Measurements from ENCODE around the gene KCNK1. TPM values are rescaled to one million over a fixed set of nuclear protein-coding genes. Genes with fewer than 3 reads are reported as not detected.
A peak's percentile ranks its signal among the peaks of the same experiment; 100 is the strongest.

KCNK1 gene
- total and polyA plus RNA-seq, 3 experiments from 2014 or later, result 1.1 to 1.4 TPM; not detected in 1

DNA sequence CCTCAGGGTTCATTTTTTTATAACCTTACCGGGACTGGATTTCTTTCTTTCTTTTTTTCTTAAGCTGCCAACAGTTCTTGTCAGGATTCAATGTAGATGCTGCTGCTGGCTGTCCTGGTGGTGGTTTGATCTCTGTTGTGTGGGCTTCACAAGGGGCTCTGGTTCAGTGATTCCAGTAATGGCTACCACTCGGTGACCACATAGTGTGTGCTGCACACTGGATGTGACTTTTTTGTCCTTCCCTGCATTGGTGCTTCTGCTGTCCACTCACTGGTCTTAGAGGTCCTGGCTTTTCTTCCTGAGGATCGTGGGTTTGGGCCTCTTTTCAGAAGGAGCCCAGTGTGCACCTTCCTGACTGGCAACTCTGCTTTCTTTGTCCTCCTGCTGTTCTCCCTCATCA lies 18.5 kb downstream of the KCNK1 start:
- ChIA-PET POLR2A (no interaction called here), CTCF (no interaction called here)
- Mint-ChIP-seq H3K4me1 (no peaks in the 10 kb centered on the region), H3K27ac (no peak overlapping the region), H3K4me3 (no peak overlapping the region), H3K27me3 (peaks cover 0 to 22% of the 10 kb centered on the region in 2 donors), H3K36me3 (peaks cover 0 to 2% (median 0%) of the 10 kb centered on the region in 3 donors), H3K9me3 (peaks cover 0 to 5% (median 3%) of the 10 kb centered on the region in 5 donors)
- no peak overlapping the region for H3K4me3 ChIP-seq (ENCODE audit: low read length)
- no peaks in the 10 kb centered on the region for H3K36me3 ChIP-seq (ENCODE audit: insufficient read depth, low read length)
- no peaks in the 10 kb centered on the region for H3K9me3 ChIP-seq (ENCODE audit: low read length)
- no peak for DNase-seq
- H3K4me1 ChIP-seq (ENCODE audit: insufficient read depth, low read length), result no peaks in the 10 kb centered on the region
- no peaks in the 10 kb centered on the region for H3K27me3 ChIP-seq (ENCODE audit: insufficient read depth, low read length, poor library complexity, severe bottlenecking)
- H3K27ac ChIP-seq (ENCODE audit: low read depth, low read length), result no peak overlapping the region

DNA sequence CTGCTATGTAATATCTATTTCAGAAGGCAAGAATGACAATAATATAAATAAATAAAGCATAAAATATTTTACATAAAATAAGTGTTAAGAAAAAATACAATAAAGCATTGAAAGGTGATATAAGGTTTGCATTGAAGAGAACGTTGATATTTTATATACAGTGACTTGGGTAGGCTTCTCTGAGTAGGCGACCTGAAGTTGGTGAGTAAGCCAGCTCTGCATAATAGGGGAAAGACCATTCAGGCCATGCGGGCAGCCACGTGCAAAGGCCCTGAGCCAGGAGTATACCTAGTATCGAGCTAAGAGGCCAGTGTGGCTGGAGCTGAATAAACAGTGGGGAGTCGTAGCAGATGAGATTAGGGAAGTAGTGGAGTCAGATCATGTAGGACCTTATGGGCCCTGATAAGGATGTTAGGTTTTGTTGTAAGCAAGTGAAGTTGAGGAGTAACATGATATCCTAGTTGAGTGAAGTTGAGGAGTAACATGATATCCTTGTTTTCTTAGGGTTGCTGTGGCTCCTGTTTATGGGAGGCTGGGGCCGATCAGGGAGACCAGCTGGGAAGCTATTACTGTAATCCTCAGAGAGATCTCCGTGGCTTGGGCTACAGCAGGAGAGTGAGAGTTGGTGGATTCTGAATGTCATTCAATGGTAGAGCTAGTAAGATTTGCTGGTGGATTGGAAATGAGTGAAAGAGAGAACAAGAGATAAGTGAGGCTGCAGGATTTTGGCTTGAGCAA lies 22.0 kb downstream of the KCNK1 start:
- Histone ChIP-seq H3K4me3 (ENCODE audit: low read length) (no peak overlapping the region), H3K27me3 (ENCODE audit: insufficient read depth, low read length, poor library complexity, severe bottlenecking) (no peaks in the 10 kb centered on the region), H3K4me1 (ENCODE audit: insufficient read depth, low read length) (no peaks in the 10 kb centered on the region), H3K36me3 (ENCODE audit: insufficient read depth, low read length) (no peaks in the 10 kb centered on the region), H3K27ac (ENCODE audit: low read depth, low read length) (peak overlapping the region; percentile 72), H3K9me3 (ENCODE audit: low read length) (no peaks in the 10 kb centered on the region)
- Mint-ChIP-seq H3K4me1 (no peaks in the 10 kb centered on the region), H3K27me3 (peaks cover 6 to 22% of the 10 kb centered on the region in 2 donors), H3K9me3 (peaks cover 0 to 6% (median 3%) of the 10 kb centered on the region in 5 donors), H3K4me3 (no peak overlapping the region), H3K36me3 (peaks cover 0 to 2% (median 0%) of the 10 kb centered on the region in 3 donors), H3K27ac (no peak overlapping the region)
- POLR2A ChIA-PET, result no interaction called here
- CTCF ChIA-PET, result no interaction called here
- DNase-seq, result no peak

DNA sequence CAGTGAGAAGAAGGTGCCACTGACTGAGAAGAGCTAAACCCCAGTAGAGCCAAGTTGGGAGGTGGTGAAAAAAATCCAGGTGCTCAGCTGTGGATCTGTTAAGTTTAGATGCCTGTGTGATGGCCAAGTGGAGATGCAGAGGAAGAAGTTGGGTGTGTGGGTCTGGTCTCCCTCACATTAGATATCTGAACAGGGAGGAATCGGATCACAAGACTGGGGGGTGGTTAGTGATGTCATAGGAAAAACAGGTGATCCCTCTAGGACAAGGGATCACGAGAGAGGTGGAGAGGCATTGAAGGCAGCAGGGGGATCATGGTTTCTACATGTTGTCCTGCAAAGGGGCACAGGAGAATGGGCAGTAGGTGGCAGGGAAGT lies 22.6 kb downstream of the KCNK1 start:
- peaks cover 0 to 6% (median 3%) of the 10 kb centered on the region in 5 donors for H3K9me3 Mint-ChIP-seq
- CTCF ChIA-PET, result no interaction called here
- no peaks in the 10 kb centered on the region for H3K4me1 Mint-ChIP-seq

DNA sequence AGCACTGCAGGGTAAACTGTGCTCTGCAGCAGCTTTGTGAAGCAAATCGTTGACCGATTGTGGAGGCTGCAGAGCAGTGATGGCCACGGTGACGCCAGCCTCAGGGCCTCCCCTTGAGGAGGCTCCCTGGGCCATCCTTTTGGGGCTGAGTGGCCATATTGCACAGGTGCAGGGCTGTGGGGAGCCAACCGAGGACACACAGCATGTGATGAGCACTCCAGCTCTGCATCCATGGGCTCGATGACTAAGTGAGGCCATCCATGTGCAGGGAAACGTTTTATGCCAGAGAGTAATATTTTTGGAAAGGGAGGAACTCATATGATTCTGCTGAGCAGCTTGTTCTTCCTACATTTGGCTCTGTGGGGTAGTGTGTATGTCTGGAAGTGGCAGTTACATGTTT lies 24.6 kb downstream of the KCNK1 start:
- Histone ChIP-seq H3K27ac (ENCODE audit: low read depth, low read length) (no peak overlapping the region), H3K4me1 (ENCODE audit: insufficient read depth, low read length) (no peaks in the 10 kb centered on the region), H3K36me3 (ENCODE audit: insufficient read depth, low read length) (no peaks in the 10 kb centered on the region), H3K4me3 (ENCODE audit: low read length) (no peak overlapping the region), H3K9me3 (ENCODE audit: low read length) (no peaks in the 10 kb centered on the region), H3K27me3 (ENCODE audit: insufficient read depth, low read length, poor library complexity, severe bottlenecking) (no peaks in the 10 kb centered on the region)
- Mint-ChIP-seq H3K4me1 (no peaks in the 10 kb centered on the region), H3K4me3 (no peak overlapping the region), H3K9me3 (peaks cover 0 to 6% (median 3%) of the 10 kb centered on the region in 5 donors), H3K27ac (no peak overlapping the region), H3K36me3 (peaks cover 0 to 2% (median 0%) of the 10 kb centered on the region in 3 donors), H3K27me3 (peaks cover 6 to 26% of the 10 kb centered on the region in 2 donors)
- no peak for DNase-seq
- CTCF ChIA-PET, result no interaction called here
- POLR2A ChIA-PET, result no interaction called here

More for the DNA sequence above, 22.6 kb downstream of the KCNK1 start:
- Histone ChIP-seq H3K9me3 (ENCODE audit: low read length) (no peaks in the 10 kb centered on the region), H3K36me3 (ENCODE audit: insufficient read depth, low read length) (no peaks in the 10 kb centered on the region), H3K4me3 (ENCODE audit: low read length) (no peak overlapping the region), H3K4me1 (ENCODE audit: insufficient read depth, low read length) (no peaks in the 10 kb centered on the region), H3K27me3 (ENCODE audit: insufficient read depth, low read length, poor library complexity, severe bottlenecking) (no peaks in the 10 kb centered on the region), H3K27ac (ENCODE audit: low read depth, low read length) (peak overlapping the region; percentile 72)
- H3K4me3 Mint-ChIP-seq, result no peak overlapping the region
- H3K27me3 Mint-ChIP-seq, result peaks cover 6 to 22% of the 10 kb centered on the region in 2 donors
- peaks cover 0 to 2% (median 0%) of the 10 kb centered on the region in 3 donors for H3K36me3 Mint-ChIP-seq
- POLR2A ChIA-PET, result no interaction called here
- no peak overlapping the region for H3K27ac Mint-ChIP-seq
- DNase-seq, result no peak

DNA sequence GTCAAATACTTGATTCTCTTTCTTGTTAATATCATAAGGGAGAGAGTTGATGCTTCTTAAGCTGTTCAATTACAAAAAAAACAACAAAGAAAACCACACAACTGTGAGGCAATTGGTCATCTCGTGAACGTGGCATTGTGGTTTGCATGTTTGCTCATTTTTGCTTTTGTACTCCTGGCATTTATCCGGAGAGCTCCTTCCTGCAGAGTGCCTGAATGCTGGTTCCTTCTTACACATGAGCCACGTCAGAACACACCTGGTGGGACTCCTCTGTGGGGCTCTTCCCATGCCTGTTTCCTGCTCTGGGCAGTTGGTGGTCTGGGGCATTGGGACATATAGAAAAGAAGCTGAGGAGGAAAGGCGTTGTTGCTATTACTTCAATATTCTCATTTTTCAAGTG lies 25.7 kb downstream of the KCNK1 start:
- Histone ChIP-seq H3K36me3 (ENCODE audit: insufficient read depth, low read length) (no peaks in the 10 kb centered on the region), H3K27me3 (ENCODE audit: insufficient read depth, low read length, poor library complexity, severe bottlenecking) (no peaks in the 10 kb centered on the region), H3K27ac (ENCODE audit: low read depth, low read length) (no peak overlapping the region), H3K4me3 (ENCODE audit: low read length) (no peak overlapping the region), H3K9me3 (ENCODE audit: low read length) (no peaks in the 10 kb centered on the region), H3K4me1 (ENCODE audit: insufficient read depth, low read length) (no peaks in the 10 kb centered on the region)
- CTCF ChIA-PET, result no interaction called here
- no peak overlapping the region for H3K27ac Mint-ChIP-seq
- H3K36me3 Mint-ChIP-seq, result peaks cover 0 to 2% (median 0%) of the 10 kb centered on the region in 3 donors
- no peak for DNase-seq
- peaks cover 0 to 6% (median 3%) of the 10 kb centered on the region in 5 donors for H3K9me3 Mint-ChIP-seq
- no peaks in the 10 kb centered on the region for H3K4me1 Mint-ChIP-seq
- H3K4me3 Mint-ChIP-seq, result no peak overlapping the region
- POLR2A ChIA-PET, result no interaction called here
- peaks cover 6 to 23% of the 10 kb centered on the region in 2 donors for H3K27me3 Mint-ChIP-seq

DNA sequence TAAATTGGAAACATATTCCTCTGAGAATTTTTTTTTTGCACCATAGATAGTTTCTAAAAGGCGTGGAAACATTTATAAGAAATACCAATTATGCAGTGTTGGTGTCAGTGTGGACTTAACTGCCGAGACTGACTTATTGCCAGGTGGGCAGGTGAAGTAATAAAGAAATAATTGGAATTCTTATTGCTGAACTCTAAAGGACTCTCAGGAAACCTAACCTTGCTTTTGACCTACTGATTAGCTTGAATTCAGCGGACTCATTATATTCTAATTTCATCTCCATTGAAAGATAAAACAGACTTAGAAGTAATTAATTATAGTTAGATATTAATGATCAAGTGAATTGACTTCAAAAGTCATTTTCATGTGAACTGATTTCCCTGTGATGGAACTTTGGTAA lies 26.3 kb downstream of the KCNK1 start:
- Histone ChIP-seq H3K36me3 (ENCODE audit: insufficient read depth, low read length) (no peaks in the 10 kb centered on the region), H3K4me3 (ENCODE audit: low read length) (no peak overlapping the region), H3K9me3 (ENCODE audit: low read length) (no peaks in the 10 kb centered on the region), H3K27ac (ENCODE audit: low read depth, low read length) (no peak overlapping the region), H3K27me3 (ENCODE audit: insufficient read depth, low read length, poor library complexity, severe bottlenecking) (no peaks in the 10 kb centered on the region), H3K4me1 (ENCODE audit: insufficient read depth, low read length) (no peaks in the 10 kb centered on the region)
- CTCF ChIA-PET, result no interaction called here
- no peak for DNase-seq
- H3K36me3 Mint-ChIP-seq, result peaks cover 0 to 2% (median 0%) of the 10 kb centered on the region in 3 donors
- H3K27me3 Mint-ChIP-seq, result peaks cover 6 to 24% of the 10 kb centered on the region in 2 donors
- H3K4me1 Mint-ChIP-seq, result no peaks in the 10 kb centered on the region
- no peak overlapping the region for H3K4me3 Mint-ChIP-seq
- POLR2A ChIA-PET, result no interaction called here
- peaks cover 0 to 6% (median 3%) of the 10 kb centered on the region in 5 donors for H3K9me3 Mint-ChIP-seq
- H3K27ac Mint-ChIP-seq, result no peak overlapping the region

DNA sequence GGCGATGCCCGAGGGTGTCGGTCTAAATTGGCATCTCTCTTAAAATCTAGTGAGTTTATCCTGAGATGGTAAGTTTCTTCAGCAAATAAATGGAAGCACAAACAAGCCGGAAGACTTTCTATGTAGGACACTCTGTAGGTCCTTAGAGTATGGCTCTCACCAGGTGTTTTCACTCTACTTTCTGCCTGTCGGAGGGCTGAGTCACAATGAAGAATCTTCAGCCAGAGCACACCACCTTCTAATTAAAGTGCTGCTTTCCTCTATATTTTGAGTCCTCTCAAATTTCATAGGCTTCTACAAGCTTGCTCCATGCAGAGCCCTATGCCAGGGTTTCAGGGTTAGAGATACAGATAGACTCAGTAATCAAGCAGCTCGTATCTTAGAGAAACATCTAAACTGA lies 27.1 kb downstream of the KCNK1 start:
- Histone ChIP-seq H3K9me3 (ENCODE audit: low read length) (no peaks in the 10 kb centered on the region), H3K27me3 (ENCODE audit: insufficient read depth, low read length, poor library complexity, severe bottlenecking) (no peaks in the 10 kb centered on the region), H3K27ac (ENCODE audit: low read depth, low read length) (no peak overlapping the region), H3K4me3 (ENCODE audit: low read length) (no peak overlapping the region), H3K36me3 (ENCODE audit: insufficient read depth, low read length) (no peaks in the 10 kb centered on the region), H3K4me1 (ENCODE audit: insufficient read depth, low read length) (no peaks in the 10 kb centered on the region)
- Mint-ChIP-seq H3K27me3 (peaks cover 8 to 21% of the 10 kb centered on the region in 2 donors), H3K4me3 (no peak overlapping the region), H3K9me3 (peaks cover 0 to 6% (median 3%) of the 10 kb centered on the region in 5 donors), H3K4me1 (no peaks in the 10 kb centered on the region), H3K27ac (no peak overlapping the region), H3K36me3 (no peaks in the 10 kb centered on the region)
- POLR2A ChIA-PET, result no interaction called here
- CTCF ChIA-PET, result no interaction called here
- DNase-seq, result no peak

DNA sequence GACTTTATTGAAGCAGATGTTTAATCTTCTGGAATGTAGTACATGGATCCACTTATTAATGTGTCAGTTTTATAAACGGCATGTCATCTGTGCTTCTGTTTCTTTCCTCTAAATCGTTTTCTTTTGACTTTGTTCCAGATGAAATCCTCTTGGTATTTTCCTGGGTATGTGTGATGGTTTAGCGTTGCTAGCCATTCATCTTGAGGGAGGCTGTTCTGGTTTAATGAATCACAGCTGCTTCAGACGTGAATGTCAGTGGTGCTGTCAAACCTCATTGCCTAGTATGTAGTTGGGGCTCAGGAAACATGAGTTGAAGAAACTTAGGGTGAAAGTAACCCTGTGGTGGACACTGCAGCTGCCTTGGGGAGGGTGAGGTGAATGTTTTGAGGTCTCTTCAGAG lies 33.2 kb downstream of the KCNK1 start:
- no peaks in the 10 kb centered on the region for H3K36me3 Mint-ChIP-seq
- no peaks in the 10 kb centered on the region for H3K4me1 Mint-ChIP-seq
- no peaks in the 10 kb centered on the region for H3K27me3 ChIP-seq (ENCODE audit: insufficient read depth, low read length, poor library complexity, severe bottlenecking)
- ChIA-PET POLR2A (no interaction called here), CTCF (no interaction called here)
- H3K36me3 ChIP-seq (ENCODE audit: insufficient read depth, low read length), result no peaks in the 10 kb centered on the region
- H3K4me3 ChIP-seq (ENCODE audit: low read length), result no peak overlapping the region
- no peak overlapping the region for H3K27ac Mint-ChIP-seq
- H3K4me3 Mint-ChIP-seq, result no peak overlapping the region
- H3K9me3 Mint-ChIP-seq, result no peaks in the 10 kb centered on the region
- H3K4me1 ChIP-seq (ENCODE audit: insufficient read depth, low read length), result no peaks in the 10 kb centered on the region
- peaks cover 4 to 6% of the 10 kb centered on the region in 2 donors for H3K27me3 Mint-ChIP-seq
- DNase-seq, result no peak
- no peaks in the 10 kb centered on the region for H3K9me3 ChIP-seq (ENCODE audit: low read length)
- H3K27ac ChIP-seq (ENCODE audit: low read depth, low read length), result no peak overlapping the region
